Glomerular endothelial cell (primary cell): ENCODE measurements around the gene LRRC43. TPM values are rescaled to one million over a fixed set of nuclear protein-coding genes. Genes with fewer than 3 reads are reported as not detected.
"Not testable (repeated sequence)": the region's sequence is repeated elsewhere in the genome, so short reads cannot be mapped to it uniquely, and the experiment has no call there.

Experiments
- DNase-seq: peaks from one replicate; pipeline ENCODE4 v3.0.0-alpha.2; 2011; ENCODE audit warnings: low read depth, low spot score; ENCODE audit errors: extremely low read depth
- total RNA-seq: library from RNA; depleted of rRNA; stranded (reverse); fragments of >200 nt; gene quantifications from 2 replicates; pipeline ENCODE4 v1.2.3, GENCODE V29; 2015

LRRC43 gene
- total RNA-seq, 1 donor from 2014 or later: 2.7 TPM

- DNase-seq: peak; percentile 14
These were observed 8.1 kb downstream of the LRRC43 start for GRCh38 chr12:122190842-122191668.

- no peak for DNase-seq
These were observed 9.5 kb downstream of the LRRC43 start for GRCh38 chr12:122192441-122192840.

- no peak for DNase-seq
These were observed 11.9 kb downstream of the LRRC43 start for GRCh38 chr12:122194804-122195203.

- no peak for DNase-seq
These were observed 12.5 kb downstream of the LRRC43 start for GRCh38 chr12:122195405-122195804.

GRCh38 chr12:122197612-122197966 is 14.7 kb downstream of the LRRC43 start:
- DNase-seq: no peak

GRCh38 chr12:122199484-122200355 is 16.8 kb downstream of the LRRC43 start:
- DNase-seq: no peak

- DNase-seq: no peak
These were observed 17.7 kb downstream of the LRRC43 start for GRCh38 chr12:122200541-122201175.

- DNase-seq: no peak
These were observed 18.5 kb downstream of the LRRC43 start for GRCh38 chr12:122201381-122201780.

- no peak for DNase-seq
These were observed 19.1 kb downstream of the LRRC43 start for GRCh38 chr12:122202017-122202416.

- not testable (repeated sequence) for DNase-seq
These were observed 19.9 kb downstream of the LRRC43 start for GRCh38 chr12:122202811-122203210.

- DNase-seq: no peak
These were observed 20.6 kb downstream of the LRRC43 start, which contains the start of gene B3GNT4 for GRCh38 chr12:122203301-122204166. Gene B3GNT4 (plus strand): TSS chr12:122203709. CDS start chr12:122204619, 910 bp downstream.

GRCh38 chr12:122204167-122205052 is 21.5 kb downstream of the LRRC43 start:
- DNase-seq: no peak

- no peak for DNase-seq
These were observed 22.4 kb downstream of the LRRC43 start for GRCh38 chr12:122205053-122205925.

GRCh38 chr12:122206111-122206881 is 23.4 kb downstream of the LRRC43 start:
- no peak for DNase-seq

- DNase-seq: no peak
These were observed 24.1 kb downstream of the LRRC43 start for GRCh38 chr12:122206976-122207375.

GRCh38 chr12:122207391-122207790 is 24.5 kb downstream of the LRRC43 start:
- DNase-seq: no peak

GRCh38 chr12:122208073-122208820 is 25.3 kb downstream of the LRRC43 start:
- DNase-seq: no peak
